Measurements from ENCODE around the gene WDR35.

The WDR35 gene

GRCh38 chr2:20008703-20009102, 18.8 kb upstream of the WDR35 start:
- TF ChIP-seq, protein P1, sequence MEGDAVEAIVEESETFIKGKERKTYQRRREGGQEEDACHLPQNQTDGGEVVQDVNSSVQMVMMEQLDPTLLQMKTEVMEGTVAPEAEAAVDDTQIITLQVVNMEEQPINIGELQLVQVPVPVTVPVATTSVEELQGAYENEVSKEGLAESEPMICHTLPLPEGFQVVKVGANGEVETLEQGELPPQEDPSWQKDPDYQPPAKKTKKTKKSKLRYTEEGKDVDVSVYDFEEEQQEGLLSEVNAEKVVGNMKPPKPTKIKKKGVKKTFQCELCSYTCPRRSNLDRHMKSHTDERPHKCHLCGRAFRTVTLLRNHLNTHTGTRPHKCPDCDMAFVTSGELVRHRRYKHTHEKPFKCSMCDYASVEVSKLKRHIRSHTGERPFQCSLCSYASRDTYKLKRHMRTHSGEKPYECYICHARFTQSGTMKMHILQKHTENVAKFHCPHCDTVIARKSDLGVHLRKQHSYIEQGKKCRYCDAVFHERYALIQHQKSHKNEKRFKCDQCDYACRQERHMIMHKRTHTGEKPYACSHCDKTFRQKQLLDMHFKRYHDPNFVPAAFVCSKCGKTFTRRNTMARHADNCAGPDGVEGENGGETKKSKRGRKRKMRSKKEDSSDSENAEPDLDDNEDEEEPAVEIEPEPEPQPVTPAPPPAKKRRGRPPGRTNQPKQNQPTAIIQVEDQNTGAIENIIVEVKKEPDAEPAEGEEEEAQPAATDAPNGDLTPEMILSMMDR (conservative IDR thresholded peaks at IDR 0.05): no peak
- TF ChIP-seq ZFX (IDR thresholded peaks at IDR 0.05): no peak
- no peak overlapping the region for H3K27ac ChIP-seq

GRCh38 chr2:20005891-20006470, 16.1 kb upstream of the WDR35 start:
- no peak overlapping the region for H3K27ac ChIP-seq
- TF ChIP-seq, protein P1 (conservative IDR thresholded peaks at IDR 0.05): no peak
- no peak for TF ChIP-seq ZFX (IDR thresholded peaks at IDR 0.05)

DNA sequence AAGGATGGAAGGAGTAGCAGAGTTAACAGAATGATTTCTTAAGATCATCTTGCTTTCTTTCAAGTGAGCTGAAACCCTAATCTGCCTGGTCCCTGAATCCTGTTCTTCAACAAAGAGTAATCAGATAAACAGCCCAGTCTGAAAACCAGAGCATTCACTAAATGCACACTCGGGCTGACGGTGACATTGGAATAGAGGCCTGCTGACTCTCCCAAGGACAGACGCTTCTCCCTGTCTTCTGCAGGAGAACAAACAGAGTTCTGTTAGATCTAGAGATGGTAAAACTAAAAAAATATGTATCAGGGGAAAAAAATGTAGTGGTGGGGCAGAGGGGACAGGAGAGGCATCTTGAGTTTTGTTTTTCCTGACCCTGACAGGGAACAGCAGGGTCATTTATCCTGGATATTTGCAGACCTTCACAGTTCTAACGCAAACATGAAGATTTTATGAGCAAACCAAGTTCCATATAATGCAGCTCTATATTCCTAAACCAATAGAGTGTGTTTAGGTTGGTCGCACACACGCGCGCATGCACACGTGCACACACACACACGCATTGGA, 15.2 kb upstream of the WDR35 start:
- no peak for TF ChIP-seq ZFX (IDR thresholded peaks at IDR 0.05)
- TF ChIP-seq, protein P1 (conservative IDR thresholded peaks at IDR 0.05): no peak
- H3K27ac ChIP-seq: no peak overlapping the region

GRCh38 chr2:20001361-20001863, 11.5 kb upstream of the WDR35 start:
- H3K27ac ChIP-seq: no peak overlapping the region
- TF ChIP-seq, protein P1 (conservative IDR thresholded peaks at IDR 0.05): no peak
- TF ChIP-seq ZFX (IDR thresholded peaks at IDR 0.05): no peak

DNA sequence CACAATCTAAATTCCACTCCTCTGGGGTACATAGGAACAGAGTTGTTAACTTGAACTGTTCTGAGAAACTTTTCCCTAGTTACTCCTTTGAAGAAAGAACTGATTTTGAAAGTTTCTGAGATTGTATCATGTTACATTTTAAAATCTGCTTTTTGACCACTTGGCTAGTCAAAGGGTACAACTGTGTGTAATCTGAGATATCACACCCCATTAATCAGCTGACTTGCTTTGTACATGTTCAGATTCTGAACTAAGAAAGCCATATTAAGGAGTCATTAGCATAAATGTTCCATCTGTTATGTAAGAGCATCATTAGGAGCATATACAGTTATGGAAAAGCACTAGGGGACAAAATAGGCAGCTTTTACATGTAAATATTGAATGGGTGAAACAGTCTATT, 3.8 kb upstream of the WDR35 start:
- TF ChIP-seq, protein P1 (conservative IDR thresholded peaks at IDR 0.05): no peak
- TF ChIP-seq ZFX (IDR thresholded peaks at IDR 0.05): no peak

DNA sequence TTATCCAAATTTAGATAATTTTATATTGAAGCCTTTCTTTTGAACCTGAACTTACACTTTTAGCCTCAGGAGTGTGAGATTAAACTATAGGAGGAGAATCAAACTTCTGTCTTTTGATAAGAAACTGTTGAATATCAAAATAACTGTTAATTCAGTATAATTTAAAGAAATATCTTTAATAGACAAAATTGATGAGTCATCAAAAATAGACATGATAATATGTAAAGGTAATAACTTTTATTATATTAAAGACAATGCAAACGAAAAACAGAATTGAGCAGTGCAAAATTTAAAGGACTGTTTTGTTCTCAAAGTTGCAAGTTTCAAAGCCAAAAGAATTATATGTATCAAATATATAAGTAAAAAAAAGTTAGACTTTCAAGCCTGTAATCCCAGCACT, 2.0 kb upstream of the WDR35 start:
- H3K27ac ChIP-seq: no peak overlapping the region
- TF ChIP-seq, protein P1 (conservative IDR thresholded peaks at IDR 0.05): no peak
- TF ChIP-seq ZFX (IDR thresholded peaks at IDR 0.05): no peak

More for the DNA sequence above, 3.8 kb upstream of the WDR35 start:
- H3K27ac ChIP-seq: no peak overlapping the region

- TF ChIP-seq, protein P1 (conservative IDR thresholded peaks at IDR 0.05): no peak; the same call in 1 of the 2 replicates
- TF ChIP-seq ZFX (IDR thresholded peaks at IDR 0.05): no peak
- peak overlapping the region; percentile 76 for H3K27ac ChIP-seq
These were observed 467 bp upstream of the WDR35 start for GRCh38 chr2:19990416-19990728.

All from C4-2B (cell line).